22Rv1 (cell line): ENCODE results near the gene TPRG1.

Experiments
- ZFX ChIP-seq: fragments of 450-650 bp; IDR thresholded peaks from 2 replicates; pipeline ENCODE4 v1.6.1; 2017; ENCODE audit warnings: antibody characterized with exemption, borderline replicate concordance
- TF ChIP-seq, protein P1 (sequence below): fragments of 450-650 bp; IDR thresholded peaks from 2 replicates; pipeline ENCODE4 v1.5.1; 2017; ENCODE audit warnings: mild to moderate bottlenecking

DNA sequence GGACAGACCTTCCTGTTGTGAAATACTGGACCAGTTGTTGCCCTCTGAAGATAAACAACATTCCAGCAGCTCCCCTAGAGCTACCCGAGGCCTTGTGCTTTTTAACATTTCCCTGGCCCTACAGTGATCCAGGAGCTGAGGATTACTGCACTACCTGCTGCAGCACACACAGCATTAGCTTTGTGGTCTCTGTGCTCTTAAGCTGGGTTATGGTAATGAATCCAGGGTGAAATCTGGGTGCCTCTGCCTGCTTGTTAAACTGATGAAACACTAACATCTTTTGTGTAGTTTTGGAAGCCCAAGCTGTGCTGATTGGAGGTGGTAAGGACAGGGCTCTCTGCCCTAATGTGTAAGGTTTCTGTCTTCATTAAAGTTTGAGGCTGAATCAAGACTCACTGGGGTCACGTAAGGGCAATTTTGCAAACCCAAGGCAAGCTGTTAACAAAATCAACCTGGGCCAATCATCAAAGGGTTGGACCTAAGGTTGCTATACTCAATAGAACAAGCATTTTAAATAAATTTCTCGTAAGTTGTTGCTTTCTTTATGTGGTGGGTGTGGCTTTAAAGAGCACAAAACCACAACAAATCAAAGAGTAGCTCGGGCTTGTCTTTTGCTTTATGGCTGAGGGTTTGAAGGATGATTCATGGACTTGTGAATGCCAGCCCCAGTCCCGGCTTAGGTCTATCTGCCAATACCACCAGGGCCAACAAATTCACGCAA is 183.9 kb downstream of the TPRG1 start:
- TF ChIP-seq, protein P1, sequence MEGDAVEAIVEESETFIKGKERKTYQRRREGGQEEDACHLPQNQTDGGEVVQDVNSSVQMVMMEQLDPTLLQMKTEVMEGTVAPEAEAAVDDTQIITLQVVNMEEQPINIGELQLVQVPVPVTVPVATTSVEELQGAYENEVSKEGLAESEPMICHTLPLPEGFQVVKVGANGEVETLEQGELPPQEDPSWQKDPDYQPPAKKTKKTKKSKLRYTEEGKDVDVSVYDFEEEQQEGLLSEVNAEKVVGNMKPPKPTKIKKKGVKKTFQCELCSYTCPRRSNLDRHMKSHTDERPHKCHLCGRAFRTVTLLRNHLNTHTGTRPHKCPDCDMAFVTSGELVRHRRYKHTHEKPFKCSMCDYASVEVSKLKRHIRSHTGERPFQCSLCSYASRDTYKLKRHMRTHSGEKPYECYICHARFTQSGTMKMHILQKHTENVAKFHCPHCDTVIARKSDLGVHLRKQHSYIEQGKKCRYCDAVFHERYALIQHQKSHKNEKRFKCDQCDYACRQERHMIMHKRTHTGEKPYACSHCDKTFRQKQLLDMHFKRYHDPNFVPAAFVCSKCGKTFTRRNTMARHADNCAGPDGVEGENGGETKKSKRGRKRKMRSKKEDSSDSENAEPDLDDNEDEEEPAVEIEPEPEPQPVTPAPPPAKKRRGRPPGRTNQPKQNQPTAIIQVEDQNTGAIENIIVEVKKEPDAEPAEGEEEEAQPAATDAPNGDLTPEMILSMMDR: no peak
- TF ChIP-seq ZFX: no peak
